Parathyroid adenoma (tissue), 2 donors: ENCODE data around the gene STARD13.

Experiments used
- H2AFZ ChIP-seq: fragments of 300-600 bp; sonication (generic); one replicate; pipeline ENCODE4 v1.7.0; 2017; ENCODE audit warnings: antibody characterized with exemption, mild to moderate bottlenecking
- H3K27ac ChIP-seq: fragments of 300-600 bp; sonication (generic); one replicate; pipeline ENCODE4 v1.7.0; 2017
- H3K27me3 ChIP-seq: fragments of 300-600 bp; sonication (generic); one replicate; pipeline ENCODE4 v1.7.0; 2017; ENCODE audit warnings: low read length; ENCODE audit not compliant: control insufficient read depth, insufficient read depth
- H3K36me3 ChIP-seq: fragments of 300-600 bp; sonication (generic); one replicate; pipeline ENCODE4 v1.7.0; 2017; ENCODE audit warnings: low read length; ENCODE audit not compliant: control insufficient read depth, insufficient read depth
- H3K4me1 ChIP-seq: fragments of 300-600 bp; sonication (generic); one replicate; pipeline ENCODE4 v1.7.0; 2017; ENCODE audit warnings: control low read depth
- H3K4me2 ChIP-seq: fragments of 300-600 bp; sonication (generic); one replicate; pipeline ENCODE4 v1.7.0; 2017; ENCODE audit warnings: low read length
- H3K4me3 ChIP-seq: fragments of 300-600 bp; sonication (generic); one replicate; pipeline ENCODE4 v1.7.0; 2017; ENCODE audit warnings: low read depth, low read length
- H3K79me2 ChIP-seq: fragments of 300-600 bp; sonication (generic); one replicate; pipeline ENCODE4 v1.7.0; 2017; ENCODE audit warnings: control low read depth
- H3K9ac ChIP-seq: fragments of 300-600 bp; sonication (generic); one replicate; pipeline ENCODE4 v1.7.0; 2017; ENCODE audit warnings: mild to moderate bottlenecking
- H3K9me3 ChIP-seq: fragments of 300-600 bp; sonication (generic); one replicate; pipeline ENCODE4 v1.7.0; 2017; ENCODE audit warnings: low read length; ENCODE audit not compliant: control insufficient read depth
- CTCF ChIP-seq: fragments of 300-600 bp; sonication (generic); IDR thresholded peaks from one replicate; pipeline ENCODE4 v1.7.0; 2017; ENCODE audit warnings: antibody characterized with exemption, mild to moderate bottlenecking
- donor health status: primary hyperparathyroidism.

The STARD13 gene

GRCh38 chr13:33174931-33175330, 110.6 kb downstream of the STARD13 start:
- Histone ChIP-seq H3K27me3 (no peaks in the 10 kb centered on the region), H3K4me2 (no peak overlapping the region), H3K27ac (no peak overlapping the region), H3K9me3 (no peaks in the 10 kb centered on the region), H3K9ac (no peak overlapping the region), H3K36me3 (no peaks in the 10 kb centered on the region), H2AFZ (no peak overlapping the region), H3K4me1 (peaks cover 8% of the 10 kb centered on the region), H3K79me2 (no peaks in the 10 kb centered on the region), H3K4me3 (no peak overlapping the region)
- TF ChIP-seq CTCF = no peak

- peaks cover 8% of the 10 kb centered on the region for H3K4me1 ChIP-seq
Observed at GRCh38 chr13:33174491-33174890, 111.1 kb downstream of the STARD13 start.

GRCh38 chr13:33172911-33173310, 112.6 kb downstream of the STARD13 start:
- H3K4me1 ChIP-seq = peaks cover 8% of the 10 kb centered on the region
- H3K9ac ChIP-seq = no peak overlapping the region
- H3K79me2 ChIP-seq = no peaks in the 10 kb centered on the region
- H3K27ac ChIP-seq = no peak overlapping the region
- H3K4me2 ChIP-seq = no peak overlapping the region
- H3K9me3 ChIP-seq = no peaks in the 10 kb centered on the region
- no peak overlapping the region for H2AFZ ChIP-seq
- H3K4me3 ChIP-seq = no peak overlapping the region
- H3K36me3 ChIP-seq = no peaks in the 10 kb centered on the region
- no peak for TF ChIP-seq CTCF
- H3K27me3 ChIP-seq = no peaks in the 10 kb centered on the region

More at GRCh38 chr13:33174491-33174890, 111.1 kb downstream of the STARD13 start:
- Histone ChIP-seq H3K36me3 (no peaks in the 10 kb centered on the region), H3K9ac (no peak overlapping the region), H3K4me2 (no peak overlapping the region), H3K27ac (no peak overlapping the region), H3K79me2 (no peaks in the 10 kb centered on the region), H3K27me3 (no peaks in the 10 kb centered on the region), H3K4me3 (no peak overlapping the region), H2AFZ (no peak overlapping the region), H3K9me3 (no peaks in the 10 kb centered on the region)
- no peak for TF ChIP-seq CTCF

GRCh38 chr13:33172400-33172799, 113.2 kb downstream of the STARD13 start:
- Histone ChIP-seq H2AFZ (no peak overlapping the region), H3K4me1 (peaks cover 8% of the 10 kb centered on the region), H3K27ac (no peak overlapping the region), H3K9me3 (no peaks in the 10 kb centered on the region), H3K79me2 (no peaks in the 10 kb centered on the region), H3K4me3 (no peak overlapping the region), H3K9ac (no peak overlapping the region), H3K27me3 (no peaks in the 10 kb centered on the region), H3K4me2 (no peak overlapping the region), H3K36me3 (no peaks in the 10 kb centered on the region)
- no peak for TF ChIP-seq CTCF

GRCh38 chr13:33169273-33169980, 116.1 kb downstream of the STARD13 start:
- no peak overlapping the region for H2AFZ ChIP-seq
- no peaks in the 10 kb centered on the region for H3K4me1 ChIP-seq
- H3K79me2 ChIP-seq = no peaks in the 10 kb centered on the region
- no peak overlapping the region for H3K4me3 ChIP-seq
- no peaks in the 10 kb centered on the region for H3K27me3 ChIP-seq
- no peaks in the 10 kb centered on the region for H3K9me3 ChIP-seq
- H3K36me3 ChIP-seq = no peaks in the 10 kb centered on the region
- H3K9ac ChIP-seq = no peak overlapping the region
- no peak overlapping the region for H3K4me2 ChIP-seq
- no peak for TF ChIP-seq CTCF
- H3K27ac ChIP-seq = no peak overlapping the region
